Neural progenitor cell (in vitro differentiated cells): ENCODE data around the gene PRM1. TPM values are rescaled to one million over a fixed set of nuclear protein-coding genes. Genes with fewer than 3 reads are reported as not detected.

ENCODE experiments used
- DNase-seq: peaks from one replicate; pipeline ENCODE4 v3.0.0-alpha.2; 2016; ENCODE audit warnings: low spot score
- H2AFZ ChIP-seq: fragments of 200-600 bp; sonication (generic); replicated peaks from 2 replicates; pipeline ENCODE4 v1.6.1; 2016; ENCODE audit warnings: antibody characterized with exemption
- H3F3A ChIP-seq: fragments of 200-600 bp; sonication (generic); 2 replicates; pipeline ENCODE4 v1.6.1; 2016; ENCODE audit warnings: antibody characterized with exemption, low read depth
- H3K27ac ChIP-seq: fragments of 200-600 bp; sonication (generic); 2 replicates; pipeline ENCODE4 v1.5.1; 2016; ENCODE audit warnings: mild to moderate bottlenecking
- H3K27me3 ChIP-seq: fragments of 200-600 bp; sonication (generic); 2 replicates; pipeline ENCODE4 v1.6.1; 2016; ENCODE audit warnings: mild to moderate bottlenecking, moderate library complexity
- H3K36me3 ChIP-seq: fragments of 200-600 bp; sonication (generic); 2 replicates; pipeline ENCODE4 v1.5.1; 2016
- H3K4me1 ChIP-seq: fragments of 200-600 bp; sonication (generic); 2 replicates; pipeline ENCODE4 v1.6.1; 2016; ENCODE audit warnings: mixed run types
- H3K4me2 ChIP-seq: fragments of 200-600 bp; sonication (generic); 2 replicates; pipeline ENCODE4 v1.6.1; 2016
- H3K4me3 ChIP-seq: fragments of 200-600 bp; sonication (generic); 2 replicates; pipeline ENCODE4 v1.5.1; 2016
- H3K79me2 ChIP-seq: fragments of 200-600 bp; sonication (generic); 2 replicates; pipeline ENCODE4 v1.6.1; 2016; ENCODE audit warnings: low read depth
- H3K9ac ChIP-seq: fragments of 200-600 bp; sonication (generic); 2 replicates; pipeline ENCODE4 v1.6.1; 2016
- H3K9me3 ChIP-seq: fragments of 200-600 bp; sonication (generic); 2 replicates; pipeline ENCODE4 v1.5.1; 2016; ENCODE audit warnings: low read depth
- H4K20me1 ChIP-seq: fragments of 200-600 bp; sonication (generic); 2 replicates; pipeline ENCODE4 v1.6.1; 2016; ENCODE audit warnings: low read depth
- H3K27ac Mint-ChIP-seq: 3 replicates; pipeline ENCODE4 v1.8.0; 2021; ENCODE audit warnings: mixed read lengths
- H3K27me3 Mint-ChIP-seq: 2 replicates; pipeline ENCODE4 v1.8.0; 2022; ENCODE audit warnings: low read depth, mild to moderate bottlenecking, inconsistent platforms, moderate library complexity, mixed read lengths; ENCODE audit not compliant: insufficient read depth
- H3K36me3 Mint-ChIP-seq: 3 replicates; pipeline ENCODE4 v1.8.0; 2021; ENCODE audit warnings: mixed read lengths
- H3K4me1 Mint-ChIP-seq: 3 replicates; pipeline ENCODE4 v1.8.0; 2021; ENCODE audit warnings: mixed read lengths
- H3K4me3 Mint-ChIP-seq: 3 replicates; pipeline ENCODE4 v1.8.0; 2021; ENCODE audit warnings: mild to moderate bottlenecking, moderate library complexity, mixed read lengths
- H3K9me3 Mint-ChIP-seq: 3 replicates; pipeline ENCODE4 v1.8.0; 2020; ENCODE audit warnings: mixed read lengths
- EZH2 ChIP-seq: fragments of 200-600 bp; sonication (generic); IDR thresholded peaks from 2 replicates; pipeline ENCODE4 v1.6.1; 2017; ENCODE audit warnings: antibody characterized with exemption, mild to moderate bottlenecking, moderate library complexity
- EZH2phosphoT487 ChIP-seq: fragments of 200-600 bp; sonication (generic); IDR thresholded peaks from 2 replicates; pipeline ENCODE4 v1.6.1; 2017; ENCODE audit warnings: antibody characterized with exemption
- total RNA-seq: library from RNA; depleted of rRNA; stranded (reverse); fragments of >200 nt; gene quantifications from 2 replicates; pipeline ENCODE4 v1.2.3, GENCODE V29; 2015; ENCODE audit warnings: low replicate concordance
- TF ChIP-seq, protein P1 (sequence below): fragments of 200-600 bp; sonication (generic); IDR thresholded peaks from 2 replicates; pipeline ENCODE4 v1.5.1; 2017; ENCODE audit warnings: antibody characterized with exemption, mild to moderate bottlenecking

Gene PRM1
- total RNA-seq, 1 donor from 2014 or later, result not detected

DNA sequence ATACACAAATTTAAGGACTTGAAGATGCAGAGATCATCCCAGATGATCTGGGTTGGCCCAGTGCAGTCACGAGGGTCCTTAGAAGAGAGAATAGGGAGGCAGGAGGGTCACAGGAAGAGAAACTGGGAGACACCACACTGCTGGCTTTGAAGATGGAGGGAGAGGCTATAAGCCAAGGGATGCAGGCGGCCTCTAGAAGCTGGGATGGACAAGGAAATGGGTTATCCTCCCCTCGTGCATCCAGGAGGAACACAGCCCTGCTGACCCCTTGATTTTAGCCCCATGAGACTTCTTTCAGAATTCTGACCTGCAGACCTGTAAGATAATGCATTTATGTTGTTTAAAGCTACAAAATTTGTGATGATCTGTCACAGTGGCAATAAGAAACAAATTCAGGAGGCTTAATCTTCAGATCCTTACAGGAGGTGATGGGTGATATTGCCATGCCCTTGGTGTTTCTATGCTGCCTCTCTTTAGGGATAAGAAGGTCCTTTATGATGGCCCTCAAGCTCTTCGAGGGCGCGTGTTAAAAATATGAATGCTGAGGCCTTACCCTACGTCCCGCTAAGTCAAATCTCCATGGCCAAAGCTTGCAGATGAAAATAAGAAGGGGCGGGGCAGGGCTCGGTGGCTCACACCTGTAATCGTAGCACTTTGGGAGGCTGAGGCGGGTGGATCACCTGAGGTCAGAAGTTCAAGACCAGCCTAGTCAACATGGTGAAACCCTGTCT, 3.4 kb downstream of the PRM1 start:
- Histone ChIP-seq H3K79me2 (no peaks in the 10 kb centered on the region), H3K4me2 (no peak overlapping the region), H3K9me3 (no peaks in the 10 kb centered on the region), H3K27ac (no peak overlapping the region), H3K4me1 (no peaks in the 10 kb centered on the region), H3K4me3 (no peak overlapping the region), H3K9ac (no peak overlapping the region), H3F3A (no peaks in the 10 kb centered on the region), H3K27me3 (no peaks in the 10 kb centered on the region), H3K36me3 (no peaks in the 10 kb centered on the region), H2AFZ (no peak overlapping the region), H4K20me1 (no peaks in the 10 kb centered on the region)
- Mint-ChIP-seq H3K9me3 (no peaks in the 10 kb centered on the region), H3K27me3 (peaks cover 5% of the 10 kb centered on the region), H3K27ac (no peak overlapping the region), H3K4me3 (no peak overlapping the region), H3K36me3 (no peaks in the 10 kb centered on the region), H3K4me1 (peaks cover 24% of the 10 kb centered on the region)
- DNase-seq, result no peak
- TF ChIP-seq EZH2phosphoT487 (no peak), EZH2 (no peak)
- TF ChIP-seq, protein P1, sequence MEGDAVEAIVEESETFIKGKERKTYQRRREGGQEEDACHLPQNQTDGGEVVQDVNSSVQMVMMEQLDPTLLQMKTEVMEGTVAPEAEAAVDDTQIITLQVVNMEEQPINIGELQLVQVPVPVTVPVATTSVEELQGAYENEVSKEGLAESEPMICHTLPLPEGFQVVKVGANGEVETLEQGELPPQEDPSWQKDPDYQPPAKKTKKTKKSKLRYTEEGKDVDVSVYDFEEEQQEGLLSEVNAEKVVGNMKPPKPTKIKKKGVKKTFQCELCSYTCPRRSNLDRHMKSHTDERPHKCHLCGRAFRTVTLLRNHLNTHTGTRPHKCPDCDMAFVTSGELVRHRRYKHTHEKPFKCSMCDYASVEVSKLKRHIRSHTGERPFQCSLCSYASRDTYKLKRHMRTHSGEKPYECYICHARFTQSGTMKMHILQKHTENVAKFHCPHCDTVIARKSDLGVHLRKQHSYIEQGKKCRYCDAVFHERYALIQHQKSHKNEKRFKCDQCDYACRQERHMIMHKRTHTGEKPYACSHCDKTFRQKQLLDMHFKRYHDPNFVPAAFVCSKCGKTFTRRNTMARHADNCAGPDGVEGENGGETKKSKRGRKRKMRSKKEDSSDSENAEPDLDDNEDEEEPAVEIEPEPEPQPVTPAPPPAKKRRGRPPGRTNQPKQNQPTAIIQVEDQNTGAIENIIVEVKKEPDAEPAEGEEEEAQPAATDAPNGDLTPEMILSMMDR, result no peak

DNA sequence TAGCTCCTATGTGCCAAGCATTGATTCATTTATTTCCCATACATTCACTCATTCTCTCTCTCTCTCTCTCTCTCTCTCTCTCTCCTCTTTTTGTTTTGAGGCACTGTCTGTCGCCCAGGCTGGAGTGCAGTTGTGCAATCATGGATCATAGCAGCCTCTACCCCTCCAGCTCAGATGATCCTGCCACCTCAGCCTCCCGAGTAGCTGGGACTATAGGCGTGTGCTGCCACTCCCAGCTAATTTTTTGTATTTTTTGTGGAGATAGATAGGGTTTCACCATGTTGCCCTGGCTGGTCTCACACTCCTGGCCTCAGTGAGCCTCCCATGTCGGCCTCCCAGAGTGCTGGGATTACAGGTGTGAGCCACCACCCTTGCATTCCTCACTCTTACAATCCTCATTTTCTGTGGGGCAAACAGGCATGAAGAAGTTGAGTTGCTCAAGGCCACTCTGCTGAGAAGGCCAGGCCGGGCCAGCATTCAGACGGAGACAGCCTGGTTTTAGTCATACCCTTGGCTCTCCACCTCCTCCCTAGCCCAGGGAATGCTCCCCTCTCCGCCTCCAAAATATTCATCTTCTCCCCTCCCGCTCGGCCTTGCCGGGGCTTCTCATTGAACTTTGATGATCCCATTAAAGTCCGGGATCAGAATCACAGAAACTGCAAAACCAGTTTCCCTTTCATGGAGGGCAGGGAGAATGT, 4.1 kb downstream of the PRM1 start:
- H3K27ac ChIP-seq, result no peak overlapping the region
- H3K9ac ChIP-seq, result no peak overlapping the region
- H3K27me3 ChIP-seq, result no peaks in the 10 kb centered on the region
- H3K36me3 ChIP-seq, result no peaks in the 10 kb centered on the region
- H3K27me3 Mint-ChIP-seq, result peaks cover 5% of the 10 kb centered on the region
- peaks cover 26% of the 10 kb centered on the region for H3K4me1 Mint-ChIP-seq
- no peaks in the 10 kb centered on the region for H4K20me1 ChIP-seq
- no peak overlapping the region for H2AFZ ChIP-seq
- no peaks in the 10 kb centered on the region for H3K36me3 Mint-ChIP-seq
- H3K79me2 ChIP-seq, result no peaks in the 10 kb centered on the region
- H3F3A ChIP-seq, result no peaks in the 10 kb centered on the region
- no peaks in the 10 kb centered on the region for H3K9me3 Mint-ChIP-seq
- H3K27ac Mint-ChIP-seq, result no peak overlapping the region
- no peak overlapping the region for H3K4me3 ChIP-seq
- no peak overlapping the region for H3K4me3 Mint-ChIP-seq
- no peak overlapping the region for H3K4me2 ChIP-seq
- DNase-seq, result no peak
- TF ChIP-seq, protein P1, result no peak
- TF ChIP-seq EZH2phosphoT487 (no peak), EZH2 (no peak)
- no peaks in the 10 kb centered on the region for H3K9me3 ChIP-seq
- no peaks in the 10 kb centered on the region for H3K4me1 ChIP-seq

DNA sequence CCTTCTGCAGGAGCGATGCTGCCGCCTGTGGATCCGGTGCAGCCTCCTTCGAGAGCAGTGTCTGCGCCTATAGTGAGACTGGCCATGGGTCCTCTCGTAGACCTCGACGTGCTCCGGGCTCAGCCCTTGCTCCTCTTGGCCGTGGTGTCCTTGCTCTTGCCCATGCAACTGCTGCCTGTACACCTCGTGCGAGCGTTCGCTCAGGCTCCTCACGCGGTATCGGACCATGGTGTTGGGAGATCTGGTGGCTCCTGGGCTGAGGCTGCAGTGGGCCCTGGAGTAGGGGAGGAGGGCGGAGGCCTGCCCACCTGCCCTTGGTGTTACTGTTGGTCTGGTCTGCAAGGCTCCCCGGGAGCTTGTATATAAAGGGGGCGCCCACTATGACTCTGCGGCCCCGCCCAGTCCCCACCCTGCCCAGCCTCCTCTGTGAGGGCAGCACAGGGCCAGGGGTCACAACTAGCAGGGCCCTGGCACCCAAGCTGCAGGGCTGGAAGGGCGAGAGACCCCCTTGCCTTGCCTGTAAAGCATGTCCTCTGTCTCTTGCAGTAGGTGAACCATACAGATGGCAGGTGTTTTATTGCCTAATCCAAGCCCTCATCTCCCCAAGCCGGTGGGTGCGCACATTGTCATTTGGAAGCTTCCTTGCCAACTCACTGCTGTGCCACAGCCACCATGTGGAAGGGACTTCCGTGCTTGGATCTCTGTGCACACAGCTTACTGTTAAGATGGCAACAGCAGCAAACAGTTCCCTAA, 4.8 kb downstream of the PRM1 start, which contains the start of gene PRM2:
Gene PRM2, minus strand, starts transcription at position 338 of the 753 bp plus-strand sequence. Its CDS starts 110 bp downstream, at position 228.
- no peaks in the 10 kb centered on the region for H3K27me3 ChIP-seq
- H3K36me3 ChIP-seq, result no peaks in the 10 kb centered on the region
- H3K9me3 ChIP-seq, result no peaks in the 10 kb centered on the region
- H3K79me2 ChIP-seq, result no peaks in the 10 kb centered on the region
- Mint-ChIP-seq H3K4me1 (peaks cover 24% of the 10 kb centered on the region), H3K27ac (peak within 1 kb of the TSS; percentile 89), H3K9me3 (no peaks in the 10 kb centered on the region), H3K36me3 (no peaks in the 10 kb centered on the region), H3K4me3 (no peak within 1 kb of the TSS), H3K27me3 (peaks cover 5% of the 10 kb centered on the region)
- H3K9ac ChIP-seq, result no peak within 1 kb of the TSS
- H4K20me1 ChIP-seq, result no peaks in the 10 kb centered on the region
- H3K4me1 ChIP-seq, result no peaks in the 10 kb centered on the region
- no peak within 1 kb of the TSS for H3K27ac ChIP-seq
- no peak within 1 kb of the TSS for H3K4me2 ChIP-seq
- H3K4me3 ChIP-seq, result no peak within 1 kb of the TSS
- H3F3A ChIP-seq, result no peaks in the 10 kb centered on the region
- DNase-seq, result no peak
- no peak within 1 kb of the TSS for H2AFZ ChIP-seq
- TF ChIP-seq EZH2, result no peak
- no peak for TF ChIP-seq EZH2phosphoT487
- TF ChIP-seq, protein P1, result no peak
